Spleen (tissue), 11 donors: ENCODE results near the gene SPAG5. TPM values are rescaled to one million over a fixed set of nuclear protein-coding genes. Genes with fewer than 3 reads are reported as not detected.

Source experiments
- DNase-seq: peaks from one replicate; pipeline ENCODE4 v3.0.0-alpha.2; 2020
- H3K27ac ChIP-seq, 8 donors: fragments of 200-600 bp; sonication (generic) in 7 of 8; 1 replicate in 4 of 8; 2 replicates in 4 of 8; pipeline versions ENCODE4 v1.5.0 to v1.8.0; 2016 to 2021; ENCODE audit warnings: inconsistent platforms in 4 of 8, mild to moderate bottlenecking in 4 of 8, moderate library complexity in 1 of 8
- H3K27me3 ChIP-seq, 7 donors: fragments of 200-600 bp; sonication (generic) in 6 of 7; replicated peaks in 1 of 7; 1 replicate in 4 of 7; 2 replicates in 3 of 7; pipeline versions ENCODE4 v1.5.0 to v1.8.0; 2016 to 2021; ENCODE audit warnings: inconsistent platforms in 3 of 7, mild to moderate bottlenecking in 1 of 7
- H3K36me3 ChIP-seq, 6 donors: fragments of 200-600 bp; sonication (generic) in 5 of 6; 1 replicate in 4 of 6; 2 replicates in 2 of 6; pipeline versions ENCODE4 v1.5.0 to v1.8.0; 2016 to 2021; ENCODE audit warnings: inconsistent platforms in 2 of 6
- H3K4me1 ChIP-seq, 6 donors: fragments of 200-600 bp; sonication (generic) in 5 of 6; 1 replicate in 3 of 6; 2 replicates in 3 of 6; pipeline versions ENCODE4 v1.5.0 to v1.8.0; 2016 to 2021; ENCODE audit warnings: inconsistent platforms in 3 of 6
- H3K4me3 ChIP-seq, 8 donors: fragments of 200-600 bp; sonication (generic) in 7 of 8; 1 replicate in 4 of 8; 2 replicates in 4 of 8; pipeline versions ENCODE4 v1.5.0 to v1.8.0; 2016 to 2021; ENCODE audit warnings: inconsistent platforms in 4 of 8, mild to moderate bottlenecking in 4 of 8, moderate library complexity in 2 of 8
- H3K9me3 ChIP-seq, 8 donors: fragments of 200-600 bp; sonication (generic) in 7 of 8; 1 replicate in 4 of 8; 2 replicates in 4 of 8; pipeline versions ENCODE4 v1.5.0 to v1.8.0; 2016 to 2021; ENCODE audit warnings: inconsistent platforms in 4 of 8
- CTCF ChIP-seq, 11 experiments: fragments of 200-600 bp in 7 of 11; fragments of 450-650 bp in 4 of 11; sonication (generic) in 4 of 11; IDR thresholded peaks in 8 of 11; conservative IDR thresholded peaks in 3 of 11; 1 replicate in 7 of 11; 2 replicates in 4 of 11; pipeline versions ENCODE4 v1.4.0 to v1.8.0; 2016 to 2021; ENCODE audit warnings: antibody characterized with exemption in 11 of 11, inconsistent platforms in 4 of 11, mild to moderate bottlenecking in 1 of 11
- POLR2A ChIP-seq, 3 donors: fragments of 450-650 bp; IDR thresholded peaks; one replicate each; pipeline ENCODE4 v1.5.1; 2017; ENCODE audit warnings: antibody characterized with exemption in 3 of 3, mild to moderate bottlenecking in 1 of 3
- POLR2AphosphoS5 ChIP-seq, 3 donors: sonication (generic); formaldehyde crosslinking; IDR thresholded peaks; one replicate each; pipeline ENCODE4 v1.5.1; 2017; ENCODE audit warnings: antibody characterized with exemption in 3 of 3
- WGBS, 5 donors: extraction: QIAGEN DNeasy Blood & Tissue Kit in 3 of 5; methylation state at CpG; one replicate each; pipeline versions ENCODE4 v1.1.5 to v1.1.7; 2013 to 2018; 5-methylcytosine and 5-hydroxymethylcytosine counted together
- intact Hi-C: fragments of 100-400 bp; cut with DNase I; formaldehyde crosslinking; loops from one replicate; pipeline ENCODE4 v1.15.0; 2023; ENCODE audit warnings: low total_unique reads
- polyA plus RNA-seq, 3 donors: library from polyadenylated mRNA; stranded (reverse); fragments of 200-250 nt; gene quantifications; one replicate each; pipeline ENCODE4 v1.2.1, GENCODE V29; 2013
- total RNA-seq, 7 donors: library from RNA; depleted of rRNA in 3 of 7; stranded (reverse); fragments of >200 nt in 3 of 7; fragmentation: NEBNext Ultra II Directional in 4 of 7; extraction: Animal tissue kit (Norgen Biotek cat#: 25700) in 4 of 7; gene quantifications; one replicate each; pipeline versions ENCODE4 v1.1.0 to v1.2.1, GENCODE V29; 2016 to 2021
- donor health status: healthy with polysubstance abuse.
- donor health status: DM: no; HTN: no; CAD: no; lungs with moderate emphysema.
- donor health status: DM: no; HTN: no; CAD: no.
- donor health status: Bipolar disorder and iron deficiency.
- donor health status: healthy.
- donor health status: DM: no; HTN: no; CAD: no.
- donor health status: DM: yes; HTN: yes; CAD: no.

Gene SPAG5
- total and polyA plus RNA-seq, 10 donors = 6.2 to 19.7 (median 14.6) TPM

- no peak for DNase-seq
- WGBS, 5 donors = 85 to 91% (median 87%) methylated on average over 4 of the region's 4 CpGs
Observed at GRCh38 chr17:28592260-28592659, 6.6 kb downstream of the SPAG5 start.

GRCh38 chr17:28585851-28586250, 13.0 kb downstream of the SPAG5 start:
- Histone ChIP-seq H3K27me3 (no peaks in the 10 kb centered on the region), H3K9me3 (no peaks in the 10 kb centered on the region), H3K4me3 (no peak overlapping the region), H3K27ac (no peak overlapping the region), H3K4me1 (peaks cover 0 to 10% (median 0%) of the 10 kb centered on the region in 6 donors), H3K36me3 (peaks cover 0 to 93% (median 22%) of the 10 kb centered on the region in 6 donors)
- DNase-seq = no peak
- intact Hi-C loops = no loop called here
- TF ChIP-seq POLR2A (IDR thresholded peaks at IDR 0.05) (no peak), CTCF (IDR thresholded peaks at IDR 0.05 in 8 of 11, conservative IDR thresholded peaks at IDR 0.05 in 3 of 11) (no peak), POLR2AphosphoS5 (IDR thresholded peaks at IDR 0.05) (no peak)
- 64 to 84% (median 74%) methylated on average over 3 of the region's 3 CpGs for WGBS, 5 donors

More at GRCh38 chr17:28592260-28592659, 6.6 kb downstream of the SPAG5 start:
- H3K27ac ChIP-seq = no peak overlapping the region
- peaks cover 0 to 11% (median 0%) of the 10 kb centered on the region in 6 donors for H3K4me1 ChIP-seq
- TF ChIP-seq CTCF (IDR thresholded peaks at IDR 0.05 in 8 of 11, conservative IDR thresholded peaks at IDR 0.05 in 3 of 11) (no peak), POLR2A (IDR thresholded peaks at IDR 0.05) (no peak), POLR2AphosphoS5 (IDR thresholded peaks at IDR 0.05) (no peak)
- intact Hi-C loops = no loop called here
- H3K4me3 ChIP-seq = no peak overlapping the region
- H3K9me3 ChIP-seq = no peaks in the 10 kb centered on the region
- H3K36me3 ChIP-seq = peaks cover 0 to 62% (median 9%) of the 10 kb centered on the region in 6 donors
- no peaks in the 10 kb centered on the region for H3K27me3 ChIP-seq

GRCh38 chr17:28584434-28584833, 14.4 kb downstream of the SPAG5 start:
- no peak for DNase-seq
- Histone ChIP-seq H3K27ac (no peak overlapping the region), H3K27me3 (no peaks in the 10 kb centered on the region), H3K4me3 (no peak overlapping the region), H3K4me1 (peaks cover 0 to 10% (median 0%) of the 10 kb centered on the region in 6 donors), H3K36me3 (peaks cover 0 to 89% (median 22%) of the 10 kb centered on the region in 6 donors), H3K9me3 (no peaks in the 10 kb centered on the region)
- TF ChIP-seq POLR2A (IDR thresholded peaks at IDR 0.05) = no peak
- intact Hi-C loops = no loop called here
- 83 to 97% (median 95%) methylated on average over 3 of the region's 3 CpGs for WGBS, 5 donors

GRCh38 chr17:28582513-28582912, 16.3 kb downstream of the SPAG5 start:
- H3K27ac ChIP-seq = no peak overlapping the region
- H3K4me1 ChIP-seq = peaks cover 0 to 4% (median 2%) of the 10 kb centered on the region in 6 donors
- no peaks in the 10 kb centered on the region for H3K27me3 ChIP-seq
- TF ChIP-seq POLR2AphosphoS5 (IDR thresholded peaks at IDR 0.05) = no peak
- TF ChIP-seq POLR2A (IDR thresholded peaks at IDR 0.05) = no peak
- TF ChIP-seq CTCF (IDR thresholded peaks at IDR 0.05 in 8 of 11, conservative IDR thresholded peaks at IDR 0.05 in 3 of 11) = no peak
- peaks cover 0 to 90% (median 22%) of the 10 kb centered on the region in 6 donors for H3K36me3 ChIP-seq
- no peak overlapping the region for H3K4me3 ChIP-seq
- DNase-seq = no peak
- intact Hi-C loops = no loop called here
- WGBS, 5 donors = 88 to 100% (median 97%) methylated on average over 2 of the region's 2 CpGs
- no peaks in the 10 kb centered on the region for H3K9me3 ChIP-seq

GRCh38 chr17:28580959-28581358, 17.9 kb downstream of the SPAG5 start:
- no peaks in the 10 kb centered on the region for H3K27me3 ChIP-seq
- WGBS, 5 donors = 96 to 100% (median 97%) methylated on average over 3 of the region's 3 CpGs
- TF ChIP-seq POLR2A (IDR thresholded peaks at IDR 0.05) (no peak), CTCF (IDR thresholded peaks at IDR 0.05 in 8 of 11, conservative IDR thresholded peaks at IDR 0.05 in 3 of 11) (no peak), POLR2AphosphoS5 (IDR thresholded peaks at IDR 0.05) (no peak)
- H3K9me3 ChIP-seq = no peaks in the 10 kb centered on the region
- H3K36me3 ChIP-seq = peaks cover 0 to 75% (median 21%) of the 10 kb centered on the region in 6 donors
- intact Hi-C loops = no loop called here
- no peak overlapping the region for H3K27ac ChIP-seq
- H3K4me1 ChIP-seq = peaks cover 4 to 17% (median 14%) of the 10 kb centered on the region in 6 donors
- no peak for DNase-seq
- H3K4me3 ChIP-seq = no peak overlapping the region
